Endothelial cell of umbilical vein (primary cell): ENCODE results near the gene MRPL14. TPM values are rescaled to one million over a fixed set of nuclear protein-coding genes. Genes with fewer than 3 reads are reported as not detected.

Source experiments
- BruUV-seq: library from RNA; stranded (reverse); fragments of 400-500 nt; replicated peaks from 2 replicates; lab custom pipeline; 2021; lab: Mats Ljungman, UMichigan
- CTCF ChIA-PET: fragments of 300-600, 350-600 bp; sonication (Branson Sonifier 250); formaldehyde crosslinking; loops from one replicate; lab custom pipeline; 2021; ENCODE audit warnings: antibody characterized with exemption, inconsistent platforms; lab: Charles Lee
- POLR2A ChIA-PET: fragments of 300-600, 350-600 bp; sonication (Branson Sonifier 250); formaldehyde crosslinking; loops from one replicate; lab custom pipeline; 2021; ENCODE audit warnings: antibody characterized with exemption, inconsistent platforms; lab: Charles Lee
- DNase-seq: peaks from one replicate; pipeline ENCODE4 v3.0.0-alpha.2; 2011; ENCODE audit warnings: low read depth, low spot score
- FAIRE-seq: peaks from 2 replicates; lab custom pipeline; 2011; peaks lifted over from hg19 to GRCh38; lab: Jason Lieb, UNC
- H2AFZ ChIP-seq: 2 replicates; pipeline ENCODE4 v1.6.0; 2012; ENCODE audit warnings: low read depth, low read length, control low read depth, inconsistent platforms
- H3K27ac ChIP-seq: 2 replicates; pipeline ENCODE4 v1.5.1; 2011; ENCODE audit warnings: low read depth, mild to moderate bottlenecking, control low read depth, low read length, moderate library complexity; ENCODE audit not compliant: insufficient read depth
- H3K27me3 ChIP-seq, 2 experiments: 2 replicates each; pipeline versions ENCODE4 v1.6.0 to v1.6.1; 2011; ENCODE audit warnings: low read length in 2 of 2, mixed read lengths in 1 of 2; ENCODE audit not compliant: control insufficient read depth in 2 of 2, insufficient read depth in 2 of 2
- H3K36me3 ChIP-seq, 2 experiments: 2 replicates in 1 of 2; 3 replicates in 1 of 2; pipeline ENCODE4 v1.5.1; 2011; ENCODE audit warnings: low read length in 2 of 2, mild to moderate bottlenecking in 1 of 2, moderate library complexity in 1 of 2; ENCODE audit not compliant: control insufficient read depth in 2 of 2, insufficient read depth in 2 of 2; ENCODE audit errors: extremely low read depth in 1 of 2
- H3K4me1 ChIP-seq: 3 replicates; pipeline ENCODE4 v1.5.1; 2011; ENCODE audit warnings: mild to moderate bottlenecking, low read length; ENCODE audit not compliant: control insufficient read depth, insufficient read depth; ENCODE audit errors: extremely low read depth
- H3K4me2 ChIP-seq: 2 replicates; pipeline ENCODE4 v1.6.1; 2011; ENCODE audit warnings: low read length, control low read depth, mixed read lengths; ENCODE audit not compliant: insufficient read depth
- H3K4me3 ChIP-seq, 3 experiments: fragments of 200-600 bp in 1 of 3; sonication (generic), shearing (Covaris generic) in 1 of 3; replicated peaks in 1 of 3; 2 replicates each; pipeline ENCODE4 v1.5.1; 2011 to 2016; ENCODE audit warnings: control low read depth in 3 of 3, low read length in 3 of 3, mild to moderate bottlenecking in 2 of 3, inconsistent platforms in 1 of 3, low read depth in 1 of 3, moderate library complexity in 1 of 3; ENCODE audit not compliant: insufficient read depth in 1 of 3
- H3K79me2 ChIP-seq: 2 replicates; pipeline ENCODE4 v1.6.0; 2012; ENCODE audit warnings: low read length, inconsistent platforms; ENCODE audit not compliant: control insufficient read depth, insufficient read depth
- H3K9ac ChIP-seq: replicated peaks from 2 replicates; pipeline ENCODE3; 2011; ENCODE audit warnings: low read length, control low read depth; ENCODE audit not compliant: insufficient read depth; ENCODE audit errors: extremely low read depth
- H3K9me1 ChIP-seq: replicated peaks from 3 replicates; pipeline ENCODE4 v1.6.0; 2011; ENCODE audit warnings: mild to moderate bottlenecking, low read length; ENCODE audit not compliant: control insufficient read depth, insufficient read depth; ENCODE audit errors: extremely low read depth
- H3K9me3 ChIP-seq: replicated peaks from 2 replicates; pipeline ENCODE4 v1.5.1; 2012; ENCODE audit warnings: low read length, inconsistent platforms; ENCODE audit not compliant: control insufficient read depth, insufficient read depth
- H4K20me1 ChIP-seq: replicated peaks from 2 replicates; pipeline ENCODE3; 2011; ENCODE audit warnings: mild to moderate bottlenecking, low read length; ENCODE audit not compliant: control insufficient read depth, insufficient read depth; ENCODE audit errors: extremely low read depth
- CTCF ChIP-seq, 2 donors: IDR thresholded peaks; 1 replicate in 1 of 2; 2 replicates in 1 of 2; pipeline ENCODE4 v1.5.1; 2011; ENCODE audit warnings: low read length in 2 of 2, mild to moderate bottlenecking in 2 of 2, moderate library complexity in 2 of 2, control low read depth in 1 of 2, inconsistent platforms in 1 of 2, low read depth in 1 of 2; ENCODE audit not compliant: insufficient read depth in 1 of 2; ENCODE audit errors: extremely low read depth in 1 of 2
- EZH2 ChIP-seq: IDR thresholded peaks from 2 replicates; pipeline ENCODE4 v1.6.1; 2012; ENCODE audit warnings: borderline replicate concordance, low read depth, mild to moderate bottlenecking, moderate library complexity, low read length, inconsistent platforms; ENCODE audit not compliant: severe bottlenecking
- FOS ChIP-seq: IDR thresholded peaks from 2 replicates; pipeline ENCODE4 v1.6.1; 2011; ENCODE audit warnings: mild to moderate bottlenecking, low read length, moderate library complexity, borderline replicate concordance; ENCODE audit not compliant: insufficient read depth
- GATA2 ChIP-seq: IDR thresholded peaks from 2 replicates; pipeline ENCODE4 v1.7.0; 2011; ENCODE audit warnings: low read depth, mild to moderate bottlenecking, moderate library complexity, mixed read lengths, low read length; ENCODE audit not compliant: insufficient read length, insufficient read depth
- JUN ChIP-seq: IDR thresholded peaks from 2 replicates; pipeline ENCODE4 v1.6.1; 2011; ENCODE audit warnings: borderline replicate concordance, low read depth; ENCODE audit not compliant: insufficient read length, insufficient read depth
- MAX ChIP-seq: IDR thresholded peaks from 2 replicates; pipeline ENCODE4 v1.6.1; 2011; ENCODE audit not compliant: insufficient read depth, insufficient read length
- MYC ChIP-seq: IDR thresholded peaks from one replicate; pipeline ENCODE4 v1.6.1; 2011; ENCODE audit warnings: mild to moderate bottlenecking, low read depth, low read length
- POLR2A ChIP-seq: IDR thresholded peaks from 2 replicates; pipeline ENCODE4 v1.6.1; 2012; ENCODE audit warnings: low read depth, mild to moderate bottlenecking, control low read depth, low read length
- POLR2AphosphoS5 ChIP-seq: IDR thresholded peaks from 2 replicates; pipeline ENCODE4 v1.6.1; 2012; ENCODE audit warnings: low read depth, mild to moderate bottlenecking, control low read depth, low read length, moderate library complexity; ENCODE audit not compliant: insufficient read depth
- dilution Hi-C: fragments of 300-500 bp; cut with MboI; formaldehyde crosslinking; loops from one replicate; pipeline ENCODE4 v1.15.0; 2019; ENCODE audit warnings: low sequenced_read_pairs; ENCODE audit not compliant: extremely low pct_ligation_motif_present
- intact Hi-C: fragments of 100-400 bp; cut with micrococcal nuclease; formaldehyde crosslinking; loops from one replicate; pipeline ENCODE4 v1.10.0; 2022
- polyA plus RNA-seq, 4 experiments: library from polyadenylated mRNA; depleted of rRNA in 3 of 4; stranded (reverse) in 3 of 4; unstranded in 1 of 4; fragments of >200 nt; gene quantifications; 2 replicates each; pipeline versions ENCODE4 v1.2.1 to v1.2.3, GENCODE V29; 2011 to 2012; ENCODE audit warnings: missing spikeins in 1 of 4
- total RNA-seq: library from RNA; stranded (reverse); gene quantifications from 2 replicates; pipeline ENCODE4 v1.2.3, GENCODE V29; 2021

The MRPL14 gene
- total and polyA plus RNA-seq, 2 donors (not counting 3 experiments of a cell fraction or from before 2014, with no cell fraction given) = 68.1 to 103 TPM

GRCh38 chr6:44166591-44167184 is 39.4 kb upstream of the MRPL14 start:
- dilution Hi-C loops = no loop called here
- no peak overlapping the region for H3K9ac ChIP-seq
- no peaks in the 10 kb centered on the region for H3K79me2 ChIP-seq
- no peak overlapping the region for H3K4me3 ChIP-seq
- no peaks in the 10 kb centered on the region for H3K4me1 ChIP-seq
- ChIA-PET CTCF (no interaction called here), POLR2A (no interaction called here)
- peaks cover 2 to 28% of the 10 kb centered on the region in 2 experiments for H3K27me3 ChIP-seq
- no peak overlapping the region for H3K4me2 ChIP-seq
- intact Hi-C loops = no loop called here
- DNase-seq (no peak), FAIRE-seq (no peak)
- H3K9me1 ChIP-seq = no peaks in the 10 kb centered on the region
- no peak overlapping the region for H3K27ac ChIP-seq
- no TSS peak for BruUV-seq
- TF ChIP-seq GATA2 (no peak), EZH2 (no peak), MAX (no peak), CTCF (IDR thresholded peaks at IDR 0.05; ENCODE audit: extremely low read depth in 1 of 2, insufficient read depth in 1 of 2, low read depth in 1 of 2, low read length in 2 of 2) (no peak), MYC (no peak), POLR2A (no peak), POLR2AphosphoS5 (no peak), FOS (no peak), JUN (no peak)
- no peaks in the 10 kb centered on the region for H3K36me3 ChIP-seq
- no peaks in the 10 kb centered on the region for H3K9me3 ChIP-seq
- H2AFZ ChIP-seq = no peak overlapping the region
- no peaks in the 10 kb centered on the region for H4K20me1 ChIP-seq
